HepG2 (cell line): ENCODE data around the gene SLC35F6. TPM values are rescaled to one million over a fixed set of nuclear protein-coding genes. Genes with fewer than 3 reads are reported as not detected.

Experiments used
- ATF4 ChIP-seq, 2 experiments: fragments of 450-650 bp in 1 of 2; sonication (generic) in 1 of 2; formaldehyde crosslinking; IDR thresholded peaks; 2 replicates each; pipeline versions ENCODE4 v1.5.0 to v1.8.0; 2020 to 2022; ENCODE audit warnings: mild to moderate bottlenecking in 1 of 2, missing genetic modification reagents in 1 of 2
- HNF1B ChIP-seq: sonication (generic); formaldehyde crosslinking; IDR thresholded peaks from 2 replicates; pipeline ENCODE4 v1.5.1; 2020; ENCODE audit warnings: mild to moderate bottlenecking, moderate library complexity, missing genetic modification reagents
- NFE2 ChIP-seq: sonication (generic); formaldehyde crosslinking; IDR thresholded peaks from 2 replicates; pipeline ENCODE4 v1.4.0; 2020; ENCODE audit warnings: missing genetic modification reagents
- RAD21 ChIP-seq: fragments of 450-650 bp; formaldehyde crosslinking; IDR thresholded peaks from 2 replicates; pipeline ENCODE4 v1.5.0; 2020; ENCODE audit warnings: mild to moderate bottlenecking
- SMARCC2 ChIP-seq: fragments of 450-650 bp; IDR thresholded peaks from 2 replicates; pipeline ENCODE4 v1.6.1; 2017; ENCODE audit warnings: antibody characterized with exemption, mild to moderate bottlenecking
- TOE1 ChIP-seq: sonication (generic); formaldehyde crosslinking; IDR thresholded peaks from 2 replicates; pipeline ENCODE4 v1.4.0; 2020; ENCODE audit warnings: mild to moderate bottlenecking, missing genetic modification reagents
- U2AF1 ChIP-seq: fragments of 200-400 bp; formaldehyde crosslinking; optimal IDR thresholded peaks from 2 replicates; pipeline ENCODE3; 2017; ENCODE audit warnings: mild to moderate bottlenecking, low read depth, low read length
- YY1 ChIP-seq: IDR thresholded peaks from 2 replicates; pipeline ENCODE4 v1.6.1; 2011; ENCODE audit warnings: low read length, low read depth, moderate library complexity, mild to moderate bottlenecking; ENCODE audit not compliant: insufficient read depth, insufficient replicate concordance
- ZBTB10 ChIP-seq: sonication (generic); formaldehyde crosslinking; IDR thresholded peaks from 2 replicates; pipeline ENCODE4 v1.4.0; 2020; ENCODE audit warnings: missing genetic modification reagents, borderline replicate concordance
- ZMAT3 ChIP-seq: sonication (generic); formaldehyde crosslinking; conservative IDR thresholded peaks from 2 replicates; pipeline ENCODE4 v1.7.0; 2021; ENCODE audit warnings: missing genetic modification reagents
- ZNF207 ChIP-seq: fragments of 450-650 bp; IDR thresholded peaks from 2 replicates; pipeline ENCODE4 v1.6.1; 2016; ENCODE audit warnings: antibody characterized with exemption, borderline replicate concordance
- ZNF318 ChIP-seq: sonication (generic); formaldehyde crosslinking; IDR thresholded peaks from 2 replicates; pipeline ENCODE4 v1.4.0; 2020; ENCODE audit warnings: mild to moderate bottlenecking, missing genetic modification reagents
- ZNF337 ChIP-seq: sonication (generic); formaldehyde crosslinking; IDR thresholded peaks from 2 replicates; pipeline ENCODE4 v1.5.1; 2020; ENCODE audit warnings: missing genetic modification reagents, low read depth, mild to moderate bottlenecking, borderline replicate concordance
- polyA plus RNA-seq, 8 experiments: library from polyadenylated mRNA; depleted of rRNA in 3 of 8; stranded (reverse) in 7 of 8; unstranded in 1 of 8; fragments of >200 nt; fragmentation: Illumina TruSeq in 4 of 8; extraction: Trizol in 4 of 8; gene quantifications; 2 replicates each; pipeline versions ENCODE4 v1.2.1 to v1.2.3, GENCODE V29; 2011 to 2016; ENCODE audit warnings: low read depth in 4 of 8, missing spikeins in 1 of 8, mixed read lengths in 1 of 8; ENCODE audit not compliant: insufficient read depth in 1 of 8
- total RNA-seq, 5 experiments: library from RNA; depleted of rRNA; stranded (reverse); fragments of >200 nt; fragmentation: Illumina TruSeq; extraction: Trizol; gene quantifications; 2 replicates each; pipeline ENCODE4 v1.2.3, GENCODE V29; 2016; ENCODE audit warnings: low read depth in 1 of 5

The SLC35F6 gene
- total and polyA plus RNA-seq, 2 of the 13 experiments (the other 11 are each of a cell fraction or from before 2014, with no cell fraction given), result 15.2 to 21.2 TPM

GRCh38 chr2:26745609-26746327 lies 18.3 kb upstream of the SLC35F6 start (continued):
- 0 out of 2 replicates have a peak, but pooled peaks have one; percentile 18 for TF ChIP-seq HNF1B (CRISPR knock-in tag)
- no peak for TF ChIP-seq ZBTB10 (CRISPR knock-in tag)
- TF ChIP-seq TOE1, result no peak
- TF ChIP-seq ZNF337 (CRISPR knock-in tag), result no peak
- TF ChIP-seq SMARCC2, result no peak
- peak; percentile 27 for TF ChIP-seq YY1
- no peak for TF ChIP-seq ZNF318 (CRISPR knock-in tag)
- no peak for TF ChIP-seq U2AF1
- TF ChIP-seq ZMAT3 (CRISPR knock-in tag), result no peak
- TF ChIP-seq ATF4 (CRISPR knock-in tag; IDR thresholded peaks at IDR 0.05), result no peak
- TF ChIP-seq RAD21 (CRISPR knock-in tag), result peak; percentile 93
- no peak for TF ChIP-seq ZNF207
- no peak for TF ChIP-seq NFE2
